ENCODE data around the gene NYAP2. TPM values are rescaled to one million over a fixed set of nuclear protein-coding genes. Genes with fewer than 3 reads are reported as not detected.

NYAP2 gene
- total RNA-seq, 2 experiments from 2014 or later = not detected

- intact Hi-C loops (cut with micrococcal nuclease) = loop anchor here (10.0 kb wide), 1 partner anchor 462 kb away; no protein-coding TSS in a partner anchor
- Mint-ChIP-seq H3K27ac (no peak overlapping the region), H3K36me3 (no peaks in the 10 kb centered on the region), H3K4me3 (no peak overlapping the region), H3K4me1 (ENCODE audit: low read depth) (peaks cover 16% of the 10 kb centered on the region), H3K9me3 (no peaks in the 10 kb centered on the region), H3K27me3 (no peaks in the 10 kb centered on the region)
- CTCF ChIA-PET = no interaction called here
- POLR2A ChIA-PET = no interaction called here
- DNase-seq = no peak
Measured at GRCh38 chr2:225466891-225467604, 67.5 kb downstream of the NYAP2 start.

GRCh38 chr2:225468131-225468530, 68.6 kb downstream of the NYAP2 start:
- no peaks in the 10 kb centered on the region for H3K36me3 Mint-ChIP-seq
- peaks cover 1% of the 10 kb centered on the region for H3K27me3 Mint-ChIP-seq
- peaks cover 16% of the 10 kb centered on the region for H3K4me1 Mint-ChIP-seq (ENCODE audit: low read depth)
- H3K4me3 Mint-ChIP-seq = no peak overlapping the region
- intact Hi-C loops (cut with micrococcal nuclease) = loop anchor here (10.0 kb wide), 1 partner anchor 463 kb away; no protein-coding TSS in a partner anchor
- no peaks in the 10 kb centered on the region for H3K9me3 Mint-ChIP-seq
- H3K27ac Mint-ChIP-seq = no peak overlapping the region
- CTCF ChIA-PET = no interaction called here
- POLR2A ChIA-PET = no interaction called here
- DNase-seq = no peak

- H3K4me1 Mint-ChIP-seq (ENCODE audit: low read depth) = no peaks in the 10 kb centered on the region
- no peak for DNase-seq
- ChIA-PET CTCF (no interaction called here), POLR2A (no interaction called here)
- intact Hi-C loops (cut with micrococcal nuclease) = no loop called here
- H3K9me3 Mint-ChIP-seq = no peaks in the 10 kb centered on the region
- peaks cover 1% of the 10 kb centered on the region for H3K27me3 Mint-ChIP-seq
- H3K27ac Mint-ChIP-seq = no peak overlapping the region
- H3K36me3 Mint-ChIP-seq = no peaks in the 10 kb centered on the region
- H3K4me3 Mint-ChIP-seq = no peak overlapping the region
Measured at GRCh38 chr2:225471039-225471438, 71.5 kb downstream of the NYAP2 start.

GRCh38 chr2:225471482-225471881, 72.0 kb downstream of the NYAP2 start:
- Mint-ChIP-seq H3K27me3 (peaks cover 1% of the 10 kb centered on the region), H3K36me3 (no peaks in the 10 kb centered on the region), H3K27ac (no peak overlapping the region), H3K9me3 (no peaks in the 10 kb centered on the region), H3K4me1 (ENCODE audit: low read depth) (no peaks in the 10 kb centered on the region), H3K4me3 (no peak overlapping the region)
- DNase-seq = no peak
- intact Hi-C loops (cut with micrococcal nuclease) = no loop called here
- ChIA-PET POLR2A (no interaction called here), CTCF (interaction anchor here (0.6 kb wide), 1 partner anchor 597 kb away, joined by 3 read pairs; no protein-coding TSS in a partner anchor)

- Mint-ChIP-seq H3K36me3 (no peaks in the 10 kb centered on the region), H3K9me3 (no peaks in the 10 kb centered on the region), H3K4me1 (ENCODE audit: low read depth) (no peaks in the 10 kb centered on the region), H3K4me3 (no peak overlapping the region), H3K27ac (no peak overlapping the region), H3K27me3 (peaks cover 1% of the 10 kb centered on the region)
- intact Hi-C loops (cut with micrococcal nuclease) = no loop called here
- ChIA-PET POLR2A (no interaction called here), CTCF (interaction anchor here (0.6 kb wide), 1 partner anchor 598 kb away, joined by 3 read pairs; no protein-coding TSS in a partner anchor)
- DNase-seq = no peak
Measured at GRCh38 chr2:225472161-225472560, 72.7 kb downstream of the NYAP2 start.

GRCh38 chr2:225479386-225479785, 79.9 kb downstream of the NYAP2 start:
- Mint-ChIP-seq H3K9me3 (no peaks in the 10 kb centered on the region), H3K4me3 (no peak overlapping the region), H3K4me1 (ENCODE audit: low read depth) (no peaks in the 10 kb centered on the region), H3K27ac (no peak overlapping the region), H3K27me3 (peaks cover 7% of the 10 kb centered on the region), H3K36me3 (no peaks in the 10 kb centered on the region)
- intact Hi-C loops (cut with micrococcal nuclease) = no loop called here
- CTCF ChIA-PET = no interaction called here
- DNase-seq = no peak
- POLR2A ChIA-PET = no interaction called here

GRCh38 chr2:225484751-225485150, 85.2 kb downstream of the NYAP2 start:
- no peaks in the 10 kb centered on the region for H3K4me1 Mint-ChIP-seq (ENCODE audit: low read depth)
- no peaks in the 10 kb centered on the region for H3K36me3 Mint-ChIP-seq
- H3K27me3 Mint-ChIP-seq = peaks cover 2% of the 10 kb centered on the region
- H3K4me3 Mint-ChIP-seq = no peak overlapping the region
- POLR2A ChIA-PET = no interaction called here
- CTCF ChIA-PET = no interaction called here
- DNase-seq = no peak
- intact Hi-C loops (cut with micrococcal nuclease) = no loop called here
- H3K9me3 Mint-ChIP-seq = no peaks in the 10 kb centered on the region
- no peak overlapping the region for H3K27ac Mint-ChIP-seq

GRCh38 chr2:225486236-225486635, 86.7 kb downstream of the NYAP2 start:
- H3K9me3 Mint-ChIP-seq = no peaks in the 10 kb centered on the region
- no peaks in the 10 kb centered on the region for H3K4me1 Mint-ChIP-seq (ENCODE audit: low read depth)
- no peak overlapping the region for H3K27ac Mint-ChIP-seq
- intact Hi-C loops (cut with micrococcal nuclease) = no loop called here
- peaks cover 2% of the 10 kb centered on the region for H3K27me3 Mint-ChIP-seq
- DNase-seq = no peak
- no peaks in the 10 kb centered on the region for H3K36me3 Mint-ChIP-seq
- no peak overlapping the region for H3K4me3 Mint-ChIP-seq
- CTCF ChIA-PET = no interaction called here
- POLR2A ChIA-PET = no interaction called here

- Mint-ChIP-seq H3K4me1 (ENCODE audit: low read depth) (no peaks in the 10 kb centered on the region), H3K27me3 (no peaks in the 10 kb centered on the region), H3K9me3 (no peaks in the 10 kb centered on the region), H3K4me3 (no peak overlapping the region), H3K27ac (no peak overlapping the region), H3K36me3 (no peaks in the 10 kb centered on the region)
- POLR2A ChIA-PET = no interaction called here
- no peak for DNase-seq
- intact Hi-C loops (cut with micrococcal nuclease) = no loop called here
- CTCF ChIA-PET = interaction anchor here (1.0 kb wide), 2 partner anchors 28 to 173 kb away, joined by 3 read pairs; no protein-coding TSS in a partner anchor
Measured at GRCh38 chr2:225487878-225488416, 88.4 kb downstream of the NYAP2 start.

GRCh38 chr2:225488743-225489142, 89.2 kb downstream of the NYAP2 start:
- Mint-ChIP-seq H3K4me1 (ENCODE audit: low read depth) (no peaks in the 10 kb centered on the region), H3K27ac (no peak overlapping the region), H3K9me3 (no peaks in the 10 kb centered on the region), H3K36me3 (no peaks in the 10 kb centered on the region), H3K4me3 (no peak overlapping the region), H3K27me3 (no peaks in the 10 kb centered on the region)
- no peak for DNase-seq
- intact Hi-C loops (cut with micrococcal nuclease) = no loop called here
- POLR2A ChIA-PET = no interaction called here
- CTCF ChIA-PET = no interaction called here

GRCh38 chr2:225493420-225494099, 94.0 kb downstream of the NYAP2 start:
- H3K36me3 Mint-ChIP-seq = no peaks in the 10 kb centered on the region
- no peak for DNase-seq
- POLR2A ChIA-PET = no interaction called here
- intact Hi-C loops (cut with micrococcal nuclease) = no loop called here
- H3K27ac Mint-ChIP-seq = no peak overlapping the region
- no peaks in the 10 kb centered on the region for H3K9me3 Mint-ChIP-seq
- H3K27me3 Mint-ChIP-seq = peaks cover 3% of the 10 kb centered on the region
- H3K4me3 Mint-ChIP-seq = no peak overlapping the region
- CTCF ChIA-PET = no interaction called here
- no peaks in the 10 kb centered on the region for H3K4me1 Mint-ChIP-seq (ENCODE audit: low read depth)

- H3K27ac Mint-ChIP-seq = no peak overlapping the region
- DNase-seq = no peak
- intact Hi-C loops (cut with micrococcal nuclease) = no loop called here
- H3K9me3 Mint-ChIP-seq = no peaks in the 10 kb centered on the region
- no peaks in the 10 kb centered on the region for H3K36me3 Mint-ChIP-seq
- H3K4me3 Mint-ChIP-seq = no peak overlapping the region
- peaks cover 7% of the 10 kb centered on the region for H3K27me3 Mint-ChIP-seq
- ChIA-PET CTCF (no interaction called here), POLR2A (no interaction called here)
- no peaks in the 10 kb centered on the region for H3K4me1 Mint-ChIP-seq (ENCODE audit: low read depth)
Measured at GRCh38 chr2:225494100-225494459, 94.6 kb downstream of the NYAP2 start.

- Mint-ChIP-seq H3K4me1 (ENCODE audit: low read depth) (no peaks in the 10 kb centered on the region), H3K27ac (no peak overlapping the region), H3K4me3 (no peak overlapping the region), H3K9me3 (no peaks in the 10 kb centered on the region), H3K36me3 (no peaks in the 10 kb centered on the region), H3K27me3 (peaks cover 7% of the 10 kb centered on the region)
- intact Hi-C loops (cut with micrococcal nuclease) = no loop called here
- no peak for DNase-seq
- ChIA-PET CTCF (no interaction called here), POLR2A (no interaction called here)
Measured at GRCh38 chr2:225495706-225496105, 96.2 kb downstream of the NYAP2 start.
